Ramos (cell line): ENCODE data around the gene MS4A7.

Source experiments
- in situ Hi-C: fragments of 300-500 bp; cut with MboI; formaldehyde crosslinking; loops from one replicate; pipeline ENCODE4 v1.14.3; 2022; ENCODE audit warnings: low sequenced_read_pairs; ENCODE audit not compliant: unreplicated experiment

MS4A7 gene

GRCh38 chr11:60367896-60368295 lies 10.4 kb upstream of the MS4A7 start:
- in situ Hi-C loops, result loop anchor here (5.0 kb wide), 1 partner anchor 114 kb away; no protein-coding TSS in a partner anchor

DNA sequence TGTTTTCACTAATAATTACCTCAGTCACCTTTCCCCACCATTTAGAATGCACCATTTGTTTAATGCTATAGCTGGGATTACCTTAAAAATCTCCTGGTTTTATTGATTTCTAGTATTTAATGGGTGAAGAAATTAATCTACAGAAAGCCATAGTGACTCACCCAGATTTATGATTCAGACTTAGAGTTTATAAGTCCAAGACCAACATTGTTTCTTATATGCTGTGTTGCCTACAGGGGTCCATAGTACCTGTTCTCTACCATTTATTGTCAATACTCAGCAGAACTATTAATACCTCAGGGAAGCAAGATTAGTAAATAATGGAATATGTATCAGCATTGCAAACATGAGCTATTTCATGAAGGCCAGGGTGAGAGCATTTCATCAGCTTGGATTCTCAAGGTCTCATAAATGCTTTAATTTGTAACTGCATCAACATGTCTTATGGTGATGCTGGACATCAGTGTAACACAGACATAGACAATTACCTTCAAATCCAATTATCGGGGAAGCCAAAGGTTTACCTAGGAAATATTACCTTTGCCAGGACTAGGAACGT lies 8.0 kb upstream of the MS4A7 start:
- in situ Hi-C loops, result no loop called here

GRCh38 chr11:60370811-60371298 lies 7.5 kb upstream of the MS4A7 start:
- in situ Hi-C loops, result no loop called here

DNA sequence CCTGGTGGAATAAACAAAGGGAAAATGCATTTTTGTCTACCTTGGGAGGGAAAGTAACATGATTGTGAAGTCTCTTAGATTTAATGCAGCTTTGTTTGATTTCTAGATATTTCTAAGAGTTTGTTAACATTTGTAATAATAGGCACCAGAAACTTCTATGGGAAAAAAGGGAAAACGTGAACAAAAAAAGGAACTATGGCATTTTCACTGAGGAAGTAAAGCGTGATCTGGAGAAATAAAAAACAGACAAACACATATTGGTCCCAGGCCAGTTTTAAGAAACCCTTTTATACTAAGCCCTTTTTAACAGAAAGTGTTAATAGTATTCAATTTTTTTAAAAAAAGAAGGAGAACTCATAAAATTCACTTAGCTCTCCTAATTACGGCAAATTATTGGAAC lies 6.9 kb upstream of the MS4A7 start:
- in situ Hi-C loops, result no loop called here

DNA sequence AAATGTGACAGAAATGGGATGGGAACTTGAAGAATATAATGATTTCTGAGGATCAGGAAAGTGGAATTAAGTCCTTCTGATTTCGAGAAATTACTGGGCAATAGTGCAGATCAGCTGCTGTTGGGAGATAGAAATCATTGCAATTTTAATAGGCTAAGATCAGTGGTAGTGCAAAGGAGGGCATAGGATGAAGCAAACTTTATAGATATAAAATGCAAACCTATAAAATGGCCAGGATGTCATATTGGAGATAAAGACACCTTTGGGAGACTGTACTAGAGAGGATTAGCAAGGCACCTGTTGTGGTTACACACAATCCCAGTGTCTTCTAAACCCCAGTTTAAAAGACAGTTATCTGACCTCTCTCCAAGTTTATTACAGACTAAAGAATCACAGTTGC lies 6.5 kb upstream of the MS4A7 start:
- in situ Hi-C loops, result no loop called here

- in situ Hi-C loops, result no loop called here
These were observed 5.6 kb upstream of the MS4A7 start for GRCh38 chr11:60372767-60373166.

DNA sequence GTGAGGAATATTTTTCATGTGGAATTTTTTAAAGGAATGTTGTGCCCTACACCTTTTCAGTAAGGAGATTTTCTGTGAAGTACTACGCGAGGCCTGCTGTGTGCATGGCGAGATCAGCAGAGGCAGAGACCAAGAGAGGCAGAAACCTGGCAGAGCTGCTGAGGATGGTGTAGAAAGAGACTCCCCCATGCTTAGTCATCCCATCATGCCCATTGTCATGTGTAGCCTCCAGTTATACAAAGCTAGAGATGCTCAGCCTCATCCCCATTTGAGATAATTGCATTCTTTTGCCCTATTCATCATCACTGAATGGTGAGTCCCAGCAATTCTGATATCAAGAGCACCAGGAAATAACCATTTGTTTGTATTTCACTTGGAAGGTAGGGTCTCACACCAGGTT lies 3.0 kb upstream of the MS4A7 start:
- in situ Hi-C loops, result no loop called here

DNA sequence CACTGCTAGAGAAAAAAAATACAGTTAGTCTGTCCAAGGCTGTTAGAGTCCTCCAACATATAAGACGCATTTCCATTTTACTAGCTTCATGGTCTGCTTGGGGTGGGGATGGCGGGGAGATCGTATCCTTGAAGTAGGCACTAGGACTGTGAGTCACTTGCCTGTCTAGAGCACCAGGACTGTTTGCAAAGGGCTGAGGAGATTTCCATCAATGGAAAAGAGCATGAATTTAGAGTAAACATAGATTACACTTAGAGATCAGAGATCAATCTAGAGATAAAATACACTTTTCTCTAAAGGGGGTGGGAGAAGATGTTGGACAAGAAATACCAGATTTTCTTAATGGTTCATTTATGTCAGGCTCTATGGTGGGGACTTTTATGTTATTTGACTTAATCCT lies 1.7 kb upstream of the MS4A7 start:
- in situ Hi-C loops, result no loop called here

GRCh38 chr11:60377401-60378136 lies 763 bp upstream of the MS4A7 start:
- in situ Hi-C loops, result no loop called here

- in situ Hi-C loops, result no loop called here
These were observed 11.1 kb downstream of the MS4A7 start for GRCh38 chr11:60389279-60389910.

DNA sequence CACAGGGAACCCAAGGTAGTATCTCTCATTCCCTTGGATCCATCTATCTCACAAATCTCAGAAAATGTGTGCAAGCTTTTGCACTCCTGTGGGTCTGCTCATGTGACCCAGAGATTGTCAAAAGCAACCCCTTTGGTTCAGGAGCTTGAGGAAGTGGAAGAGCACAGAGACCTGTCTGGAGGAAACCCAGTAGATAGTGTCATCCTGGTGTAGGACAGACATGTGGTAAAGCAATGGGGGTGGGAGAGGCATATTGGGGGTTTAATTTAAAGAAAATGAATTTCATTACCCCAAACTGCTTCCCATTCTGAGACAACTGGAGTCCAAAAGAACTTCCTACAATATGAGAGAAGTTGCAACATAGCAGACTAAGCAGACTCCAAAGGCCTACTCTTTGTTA lies 12.1 kb downstream of the MS4A7 start:
- in situ Hi-C loops, result no loop called here

GRCh38 chr11:60392361-60392760 lies 14.0 kb downstream of the MS4A7 start:
- in situ Hi-C loops, result no loop called here

DNA sequence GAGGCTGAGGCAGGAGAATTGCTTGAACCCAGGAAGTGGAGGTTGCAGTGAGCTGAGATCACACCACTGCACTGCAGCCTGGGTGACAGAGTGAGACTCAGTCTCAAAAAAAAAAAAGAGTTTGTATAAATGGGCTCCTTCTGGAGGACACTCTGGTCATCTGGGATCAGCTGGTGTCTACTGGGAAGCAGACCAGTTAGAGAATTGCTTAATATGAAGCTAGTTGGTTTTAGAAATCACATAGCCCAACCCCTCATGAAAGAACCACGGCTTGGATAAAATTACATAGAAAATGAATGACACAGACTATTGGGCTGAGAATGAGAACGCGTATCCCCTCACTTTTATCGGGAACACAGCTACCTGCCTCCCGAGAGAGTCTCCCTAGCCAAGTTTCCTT lies 14.7 kb downstream of the MS4A7 start:
- in situ Hi-C loops, result no loop called here

DNA sequence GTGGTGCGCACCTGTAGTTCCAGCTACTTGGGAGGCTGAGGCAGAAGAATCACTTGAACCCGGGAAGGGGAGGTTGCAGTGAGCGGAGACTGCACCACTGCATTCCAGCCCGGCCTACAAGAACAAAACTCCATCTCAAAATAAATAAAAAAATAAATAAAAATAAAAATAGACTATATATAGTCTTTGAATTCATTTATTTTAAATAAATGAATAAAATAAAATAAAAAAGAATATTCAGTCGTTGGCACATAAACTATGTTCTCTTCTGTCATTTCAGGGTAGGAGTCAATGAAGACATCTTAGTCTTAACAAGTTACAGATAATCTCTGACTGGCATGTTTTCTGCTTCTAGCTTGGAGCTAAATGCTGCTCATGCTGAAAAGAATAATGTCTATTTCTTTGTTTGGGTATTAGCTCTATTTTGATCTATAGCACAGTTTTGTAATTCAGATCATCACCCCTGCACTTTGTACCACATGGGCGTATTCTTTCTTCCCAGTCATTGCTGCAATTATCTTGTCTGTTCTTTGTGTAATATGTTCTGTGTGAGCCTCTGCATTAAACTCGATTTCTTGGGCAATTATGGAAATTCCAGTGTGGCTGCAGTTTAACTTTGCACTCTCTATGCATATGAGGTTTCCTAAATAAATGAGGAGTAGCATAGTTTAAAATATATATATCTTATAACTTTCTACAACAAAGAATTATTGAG lies 16.5 kb downstream of the MS4A7 start:
- in situ Hi-C loops, result no loop called here

DNA sequence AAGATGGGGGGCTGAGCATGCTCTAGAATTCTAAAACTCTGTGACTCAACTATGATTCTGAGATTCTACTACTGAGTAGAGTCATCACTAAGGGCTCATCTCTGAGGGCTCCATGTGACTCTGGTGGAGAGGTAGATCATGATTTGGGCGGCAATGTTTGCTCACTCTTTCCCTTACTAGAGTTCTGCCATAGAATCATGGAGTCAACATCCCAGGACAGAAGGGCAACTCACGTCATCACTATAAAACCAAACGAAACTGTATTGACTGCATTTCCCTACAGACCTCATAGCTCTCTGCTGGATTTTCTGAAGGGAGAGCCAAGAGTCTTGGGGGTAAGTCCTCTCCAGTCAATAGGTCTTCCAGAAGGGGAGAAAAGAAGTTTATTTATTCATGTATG lies 18.1 kb downstream of the MS4A7 start, which contains the start of gene MS4A14:
Gene MS4A14 (plus strand): TSS at position 78 of the 400 bp plus-strand sequence. CDS start 120 bp downstream, at position 198.
- in situ Hi-C loops, result no loop called here

GRCh38 chr11:60396799-60397198 lies 18.5 kb downstream of the MS4A7 start:
- in situ Hi-C loops, result no loop called here

DNA sequence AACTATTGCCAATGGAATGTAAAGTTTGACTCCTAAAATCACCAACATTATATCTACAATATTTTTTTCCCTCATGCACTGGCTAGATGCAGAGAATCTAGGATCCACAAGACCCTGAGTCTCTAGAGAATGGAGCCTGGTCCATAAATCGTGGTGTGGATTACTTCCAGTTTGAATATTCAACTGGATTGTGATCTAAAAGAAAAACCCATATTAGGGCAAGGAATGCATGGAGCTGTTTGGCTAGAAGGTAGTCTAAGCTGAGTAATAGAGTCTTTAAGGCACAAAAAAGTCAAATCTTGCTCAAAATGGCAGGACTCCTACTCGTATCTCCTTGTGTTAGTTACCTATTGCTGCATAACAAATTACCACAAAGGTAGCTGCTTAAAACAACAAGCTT lies 41.7 kb downstream of the MS4A7 start:
- in situ Hi-C loops, result no loop called here

GRCh38 chr11:60422609-60423008 lies 44.3 kb downstream of the MS4A7 start:
- in situ Hi-C loops, result no loop called here

DNA sequence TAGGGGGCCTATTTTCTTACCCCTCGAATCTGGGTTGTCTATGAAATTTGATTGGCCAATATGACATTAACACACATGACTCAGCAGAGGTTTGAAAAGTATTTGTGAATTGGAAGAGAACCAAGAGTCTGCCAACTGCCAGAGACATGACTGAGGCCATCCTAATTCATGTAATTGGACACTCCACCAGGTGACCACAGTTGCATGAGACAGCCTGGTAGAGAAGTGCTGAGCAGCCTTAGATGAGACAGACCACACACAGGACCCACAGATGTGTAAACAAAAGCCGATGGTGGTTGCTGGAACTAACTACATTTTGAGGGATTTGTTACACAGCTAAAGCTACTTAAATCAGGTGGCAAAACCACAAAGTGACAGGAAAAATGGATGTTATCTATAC lies 50.2 kb downstream of the MS4A7 start:
- in situ Hi-C loops, result no loop called here

GRCh38 chr11:60429272-60429671 lies 50.9 kb downstream of the MS4A7 start, which contains the start of gene MS4A5:
TSS of gene MS4A5 (plus strand) at chr11:60429572. CDS start at chr11:60429675, 103 bp downstream.
- in situ Hi-C loops, result no loop called here

DNA sequence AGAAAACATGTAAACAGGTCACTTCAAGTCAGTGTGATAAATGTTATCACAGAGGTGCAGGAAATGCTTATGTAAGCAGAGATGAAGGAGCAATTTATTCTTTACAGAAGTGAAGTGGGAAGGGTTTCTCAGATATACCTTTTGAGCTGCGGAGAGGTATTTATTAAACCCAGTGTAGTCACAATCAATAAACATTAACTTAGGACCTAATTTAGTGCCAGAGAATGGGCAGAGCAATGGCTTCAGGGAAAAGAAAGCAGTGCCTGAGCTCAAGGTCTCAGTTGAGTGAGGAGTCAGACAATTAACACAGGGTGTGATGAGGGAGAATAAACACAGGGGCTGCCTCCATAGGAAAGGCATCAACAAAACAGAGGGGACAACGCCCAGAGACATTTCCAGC lies 52.9 kb downstream of the MS4A7 start:
- in situ Hi-C loops, result no loop called here
